ENCODE measurements around the gene TRIM34.

- TF ChIP-seq CEBPB (IDR thresholded peaks at IDR 0.05; ENCODE audit: low read depth, low read length) (no peak), CTCF (conservative IDR thresholded peaks at IDR 0.05; ENCODE audit: low read depth, low read length) (no peak), MAFK (IDR thresholded peaks at IDR 0.05; ENCODE audit: low read depth, low read length) (no peak), ELK1 (IDR thresholded peaks at IDR 0.05; ENCODE audit: borderline replicate concordance, low read depth, low read length) (no peak), POLR2A (IDR thresholded peaks at IDR 0.05; ENCODE audit: low read depth, low read length) (no peak), CHD1 (IDR thresholded peaks at IDR 0.05; ENCODE audit: low read depth, low read length) (no peak), RAD21 (IDR thresholded peaks at IDR 0.05; ENCODE audit: low read length) (no peak), SMC3 (IDR thresholded peaks at IDR 0.05; ENCODE audit: low read depth, low read length) (no peak), FOS (IDR thresholded peaks at IDR 0.05; ENCODE audit: low read depth, low read length) (no peak), MXI1 (IDR thresholded peaks at IDR 0.05; ENCODE audit: borderline replicate concordance, low read depth, low read length) (no peak)
These were observed 32.2 kb upstream of the TRIM34 start for GRCh38 chr11:5592615-5593014.
